ENCODE measurements around the gene NNT. TPM values are rescaled to one million over a fixed set of nuclear protein-coding genes. Genes with fewer than 3 reads are reported as not detected.

NNT gene
- total and polyA plus RNA-seq, 2 of the 13 experiments (the other 11 are each of a cell fraction or from before 2014, with no cell fraction given) = 21.1 to 58.0 TPM

DNA sequence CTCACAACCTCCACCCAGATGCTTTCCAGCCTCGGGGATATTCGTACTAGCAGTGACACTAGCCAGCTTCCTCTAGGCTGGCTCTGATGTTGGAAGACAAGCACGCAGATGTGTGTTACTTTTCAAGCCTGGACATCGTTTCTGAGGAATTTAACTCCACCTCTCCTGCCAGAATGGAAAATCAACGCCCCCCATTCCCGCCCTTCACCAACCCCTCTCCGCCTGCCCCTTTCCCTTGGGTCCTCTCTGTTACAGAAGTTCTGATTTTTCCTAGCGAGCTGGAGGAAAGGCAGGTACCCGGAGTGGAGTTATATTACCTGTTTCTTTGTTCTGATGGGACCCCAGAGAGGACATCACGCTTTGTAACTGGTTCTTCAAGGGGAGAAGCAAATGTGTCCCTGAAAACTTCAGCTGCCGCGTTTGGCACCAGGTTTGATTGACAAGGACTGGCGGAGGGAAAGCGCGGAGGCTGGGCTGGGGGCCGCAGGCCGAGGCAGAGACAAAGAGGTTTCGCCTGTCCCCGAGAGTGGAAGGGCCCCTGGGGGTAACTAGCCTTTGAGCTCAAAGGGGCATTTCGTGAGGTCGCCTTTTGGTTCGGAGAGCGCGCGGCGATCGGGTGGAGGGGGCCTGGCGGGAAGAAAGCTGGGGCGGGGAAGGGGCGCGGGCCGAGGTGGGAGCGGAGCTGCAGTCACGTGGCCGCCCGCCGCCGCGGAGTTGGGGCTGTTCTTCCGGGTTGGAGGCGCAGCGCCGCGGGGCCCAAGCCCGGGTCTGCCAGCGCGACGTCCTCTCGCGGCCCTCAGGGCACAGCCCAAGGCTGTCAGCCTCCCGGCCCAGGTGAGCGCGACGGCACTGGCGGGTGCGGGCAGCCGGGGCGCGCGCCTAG is at the start of gene NNT (continued):
- TF ChIP-seq PBX3 (CRISPR knock-in tag; IDR thresholded peaks at IDR 0.05; ENCODE audit: borderline replicate concordance) (peak; percentile 86; the same call in 1 of the 2 replicates), ZNF468 (CRISPR knock-in tag; IDR thresholded peaks at IDR 0.05) (no peak), HOXA9 (CRISPR knock-in tag; IDR thresholded peaks at IDR 0.05; ENCODE audit: borderline replicate concordance) (no peak), ZNF75D (CRISPR knock-in tag; IDR thresholded peaks at IDR 0.05; ENCODE audit: borderline replicate concordance) (no peak), SMARCC2 (IDR thresholded peaks at IDR 0.05) (no peak), ZNF260 (CRISPR knock-in tag; IDR thresholded peaks at IDR 0.05; ENCODE audit: borderline replicate concordance, low read depth) (no peak), XRCC5 (optimal IDR thresholded peaks at IDR 0.05; ENCODE audit: low read length) (no peak), ZNF17 (CRISPR knock-in tag; IDR thresholded peaks at IDR 0.05) (no peak), XBP1 (CRISPR knock-in tag; IDR thresholded peaks at IDR 0.05) (peak; percentile 85; the same call in 1 of the 2 replicates), FOXO4 (CRISPR knock-in tag; conservative IDR thresholded peaks at IDR 0.05) (no peak), ZNF331 (CRISPR knock-in tag; IDR thresholded peaks at IDR 0.05) (peak; percentile 57; the same call in 1 of the 2 replicates), KDM2A (CRISPR knock-in tag; IDR thresholded peaks at IDR 0.05; ENCODE audit: borderline replicate concordance, low read depth) (peak; percentile 59; the same call in 1 of the 2 replicates), ARNT (IDR thresholded peaks at IDR 0.05) (no peak), ZNF225 (CRISPR knock-in tag; IDR thresholded peaks at IDR 0.05) (no peak; the same call in 1 of the 2 replicates), ZNF235 (CRISPR knock-in tag; IDR thresholded peaks at IDR 0.05; ENCODE audit: borderline replicate concordance) (peak; percentile 32; the same call in 1 of the 2 replicates), MTF2 (CRISPR knock-in tag; IDR thresholded peaks at IDR 0.05; ENCODE audit: borderline replicate concordance) (no peak), BRD4 (CRISPR knock-in tag; IDR thresholded peaks at IDR 0.05) (peak; percentile 88; the same call in 1 of the 2 replicates), ZNF883 (CRISPR knock-in tag; IDR thresholded peaks at IDR 0.05; ENCODE audit: not compliant biosample characterization) (peak; percentile 81), ZNF781 (CRISPR knock-in tag; IDR thresholded peaks at IDR 0.05; ENCODE audit: borderline replicate concordance, not compliant biosample characterization) (no peak), RAD21 (CRISPR knock-in tag; IDR thresholded peaks at IDR 0.05) (peak; percentile 45; the same call in 1 of the 2 replicates), KLF12 (CRISPR knock-in tag; IDR thresholded peaks at IDR 0.05; ENCODE audit: borderline replicate concordance) (peak; percentile 92), CREM (IDR thresholded peaks at IDR 0.05) (no peak), CREM (CRISPR knock-in tag; IDR thresholded peaks at IDR 0.05) (no peak), HES4 (CRISPR knock-in tag; IDR thresholded peaks at IDR 0.05; ENCODE audit: borderline replicate concordance) (peak; percentile 79), TCF7L2 (IDR thresholded peaks at IDR 0.05; ENCODE audit: low read depth, low read length) (no peak), ZNF777 (CRISPR knock-in tag; IDR thresholded peaks at IDR 0.05) (peak; percentile 81), ZNF276 (CRISPR knock-in tag; IDR thresholded peaks at IDR 0.05; ENCODE audit: low read depth) (no peak)

Data from HepG2 (cell line).